AG08395 (cell line): ENCODE data around the gene C1S.
A peak's percentile ranks its signal among the peaks of the same experiment; 100 is the strongest.
"Not testable (repeated sequence)": the region's sequence is repeated elsewhere in the genome, so short reads cannot be mapped to it uniquely, and the experiment has no call there.

Experiments used
- DNase-seq: peaks from one replicate; pipeline ENCODE4 v3.0.0; 2012; ENCODE audit warnings: mixed read lengths, low spot score

C1S gene

GRCh38 chr12:7046383-7047105 lies 14.0 kb upstream of the C1S start:
- no peak for DNase-seq

GRCh38 chr12:7047306-7047705 lies 13.2 kb upstream of the C1S start:
- no peak for DNase-seq

- DNase-seq, result not testable (repeated sequence)
Measured at GRCh38 chr12:7049445-7049951, 11.0 kb upstream of the C1S start.

- not testable (repeated sequence) for DNase-seq
Measured at GRCh38 chr12:7049973-7050372, 10.5 kb upstream of the C1S start.

- no peak for DNase-seq
Measured at GRCh38 chr12:7054925-7055324, 5.6 kb upstream of the C1S start.

- DNase-seq, result not testable (repeated sequence)
Measured at GRCh38 chr12:7055736-7056135, 4.8 kb upstream of the C1S start.

- DNase-seq, result no peak
Measured at GRCh38 chr12:7058163-7058845, 2.2 kb upstream of the C1S start.

- no peak for DNase-seq
Measured at GRCh38 chr12:7058850-7059395, 1.6 kb upstream of the C1S start.

- DNase-seq, result no peak
Measured at GRCh38 chr12:7059780-7060179, 738 bp upstream of the C1S start.

- DNase-seq, result peak; percentile 29
Measured at GRCh38 chr12:7061138-7061537, 620 bp downstream of the C1S start.

- DNase-seq, result no peak
Measured at GRCh38 chr12:7061596-7061995, 1.1 kb downstream of the C1S start.

- DNase-seq, result no peak
Measured at GRCh38 chr12:7064516-7064915, 4.0 kb downstream of the C1S start.

- no peak for DNase-seq
Measured at GRCh38 chr12:7065073-7065623, 4.6 kb downstream of the C1S start.

GRCh38 chr12:7066596-7066995 lies 6.1 kb downstream of the C1S start:
- DNase-seq, result no peak

GRCh38 chr12:7067096-7067495 lies 6.6 kb downstream of the C1S start:
- DNase-seq, result no peak

GRCh38 chr12:7068240-7068993 lies 7.9 kb downstream of the C1S start:
- no peak for DNase-seq

- DNase-seq, result no peak
Measured at GRCh38 chr12:7068994-7069346, 8.5 kb downstream of the C1S start.

GRCh38 chr12:7069386-7069785 lies 8.9 kb downstream of the C1S start:
- no peak for DNase-seq

GRCh38 chr12:7072035-7072434 lies 11.5 kb downstream of the C1S start:
- DNase-seq, result no peak

- no peak for DNase-seq
Measured at GRCh38 chr12:7072554-7072953, 12.0 kb downstream of the C1S start.

GRCh38 chr12:7073946-7074345 lies 13.4 kb downstream of the C1S start:
- DNase-seq, result no peak

- no peak for DNase-seq
Measured at GRCh38 chr12:7075518-7075917, 15.0 kb downstream of the C1S start.
